Activated T-helper 17 cell treated with anti-CD3 and anti-CD28 coated beads, Interleukin-2, amount 50 U/mL, for 72 hours (primary cell): Measurements from ENCODE around the gene ZIC3. TPM values are rescaled to one million over a fixed set of nuclear protein-coding genes. Genes with fewer than 3 reads are reported as not detected.

Experiments used
- ATAC-seq: fragments of 150-1000 bp; cut with Tn5 transposase; replicated peaks from 2 replicates; pipeline ENCODE4 v1.10.0; 2021; ENCODE audit warnings: mild to moderate bottlenecking, moderate library complexity
- H3K27ac Mint-ChIP-seq: one replicate; pipeline ENCODE4 v1.8.0; 2022; ENCODE audit warnings: mixed read lengths
- H3K27me3 Mint-ChIP-seq: one replicate; pipeline ENCODE4 v1.8.0; 2022; ENCODE audit warnings: mixed read lengths
- H3K36me3 Mint-ChIP-seq: one replicate; pipeline ENCODE4 v1.8.0; 2022; ENCODE audit warnings: low read depth, mild to moderate bottlenecking, mixed read lengths
- H3K4me1 Mint-ChIP-seq: one replicate; pipeline ENCODE4 v1.8.0; 2022; ENCODE audit warnings: mixed read lengths
- H3K4me3 Mint-ChIP-seq: one replicate; pipeline ENCODE4 v1.8.0; 2022; ENCODE audit warnings: mild to moderate bottlenecking, mixed read lengths
- H3K9me3 Mint-ChIP-seq: one replicate; pipeline ENCODE4 v1.8.0; 2022; ENCODE audit warnings: mixed read lengths
- total RNA-seq, 2 donors: library from RNA; stranded (reverse); gene quantifications; one replicate each; pipeline ENCODE4 v1.2.3, GENCODE V29; 2022

Gene ZIC3
- total RNA-seq, 2 donors from 2014 or later = not detected

GRCh38 chrX:137566746-137567679 is 1.1 kb downstream of the ZIC3 start:
- Mint-ChIP-seq H3K36me3 (peaks cover 6% of the 10 kb centered on the region), H3K27me3 (peaks cover 31% of the 10 kb centered on the region), H3K9me3 (no peaks in the 10 kb centered on the region), H3K27ac (no peak overlapping the region), H3K4me1 (peaks cover 5% of the 10 kb centered on the region), H3K4me3 (peak overlapping the region; percentile 52)
- no peak for ATAC-seq

DNA sequence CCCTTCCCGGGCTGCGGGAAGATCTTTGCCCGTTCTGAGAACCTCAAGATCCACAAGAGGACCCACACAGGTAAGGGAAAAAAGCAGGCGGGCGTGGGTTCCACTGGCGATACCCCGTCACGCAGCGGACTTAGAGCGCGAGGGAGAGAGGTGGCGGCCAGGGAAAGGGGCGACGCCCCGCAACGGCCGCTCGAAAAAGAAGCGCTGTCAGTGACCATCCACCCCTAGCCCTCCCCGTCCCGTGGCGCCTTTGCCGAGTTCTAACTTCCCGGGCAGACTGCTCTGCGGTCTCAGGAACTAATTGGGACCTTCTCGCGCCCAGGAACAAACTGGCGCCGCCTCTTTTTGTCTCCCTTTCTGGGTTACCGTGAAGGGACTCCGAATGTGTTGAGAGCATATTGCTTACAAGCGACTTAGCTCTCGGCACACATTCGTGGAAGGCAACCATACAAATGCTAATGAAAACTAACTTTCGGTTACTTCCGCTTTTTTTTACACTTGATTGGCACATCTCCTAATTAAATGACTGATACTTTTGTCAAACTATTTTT is 1.8 kb downstream of the ZIC3 start:
- ATAC-seq = no peak
- Mint-ChIP-seq H3K27ac (no peak overlapping the region), H3K4me3 (peak overlapping the region; percentile 52), H3K4me1 (peaks cover 5% of the 10 kb centered on the region), H3K27me3 (peaks cover 34% of the 10 kb centered on the region), H3K36me3 (peaks cover 6% of the 10 kb centered on the region), H3K9me3 (no peaks in the 10 kb centered on the region)

DNA sequence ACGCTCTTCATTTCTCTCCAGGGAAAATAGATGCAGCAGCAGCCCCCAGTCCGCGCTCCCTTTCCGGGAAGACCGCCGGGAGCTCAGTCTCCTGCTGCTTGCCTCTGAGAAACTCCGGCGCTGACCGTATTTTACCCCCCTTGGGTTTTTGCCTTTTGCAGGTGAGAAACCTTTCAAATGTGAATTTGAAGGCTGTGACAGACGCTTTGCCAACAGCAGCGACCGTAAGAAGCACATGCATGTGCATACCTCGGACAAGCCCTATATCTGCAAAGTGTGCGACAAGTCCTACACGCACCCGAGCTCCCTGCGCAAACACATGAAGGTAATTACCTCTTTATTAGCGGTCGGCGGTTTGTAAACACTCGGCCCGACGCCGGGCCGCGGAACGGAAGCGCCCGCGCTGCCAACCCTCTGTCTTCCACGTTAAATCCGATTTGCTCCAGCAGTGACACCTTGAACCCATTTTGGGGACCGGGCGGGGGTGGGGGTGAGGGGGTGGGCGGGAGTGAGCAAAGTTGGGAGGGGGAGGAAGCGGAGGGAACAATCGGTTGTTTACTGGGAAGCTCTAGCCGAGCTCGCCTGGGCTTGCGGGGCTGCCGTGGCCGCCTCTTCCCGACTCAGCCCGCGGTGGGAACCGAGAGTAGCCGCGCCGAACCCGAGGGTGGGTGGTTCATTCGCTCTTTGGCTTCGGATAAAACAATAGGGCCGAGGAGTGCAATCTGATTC is 3.0 kb downstream of the ZIC3 start:
- ATAC-seq = no peak
- H3K27me3 Mint-ChIP-seq = peaks cover 37% of the 10 kb centered on the region
- peaks cover 6% of the 10 kb centered on the region for H3K36me3 Mint-ChIP-seq
- H3K4me1 Mint-ChIP-seq = peaks cover 5% of the 10 kb centered on the region
- no peak overlapping the region for H3K4me3 Mint-ChIP-seq
- H3K9me3 Mint-ChIP-seq = no peaks in the 10 kb centered on the region
- H3K27ac Mint-ChIP-seq = no peak overlapping the region

DNA sequence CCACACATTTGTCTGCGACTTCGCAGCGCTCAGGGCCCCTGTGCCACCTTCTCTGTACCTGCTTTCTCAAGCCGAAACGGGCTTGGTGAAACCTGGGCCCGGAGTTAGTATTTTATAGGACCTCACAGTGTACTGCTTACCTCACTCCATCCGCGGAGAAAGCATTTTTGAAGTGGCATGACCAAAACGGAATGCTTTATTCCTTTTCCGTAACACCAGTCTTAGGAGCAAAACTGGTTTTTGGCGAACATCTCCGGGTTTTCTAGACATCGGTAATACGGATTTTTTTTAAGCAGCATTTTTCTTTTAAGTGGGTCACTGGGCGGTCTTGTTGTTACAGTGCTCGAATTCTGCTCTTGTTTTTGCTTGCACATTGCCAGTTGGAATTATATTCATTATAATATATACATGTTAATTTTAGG is 3.6 kb downstream of the ZIC3 start:
- Mint-ChIP-seq H3K27me3 (peaks cover 37% of the 10 kb centered on the region), H3K4me3 (no peak overlapping the region), H3K9me3 (no peaks in the 10 kb centered on the region), H3K27ac (no peak overlapping the region), H3K4me1 (peaks cover 5% of the 10 kb centered on the region), H3K36me3 (peaks cover 6% of the 10 kb centered on the region)
- no peak for ATAC-seq

DNA sequence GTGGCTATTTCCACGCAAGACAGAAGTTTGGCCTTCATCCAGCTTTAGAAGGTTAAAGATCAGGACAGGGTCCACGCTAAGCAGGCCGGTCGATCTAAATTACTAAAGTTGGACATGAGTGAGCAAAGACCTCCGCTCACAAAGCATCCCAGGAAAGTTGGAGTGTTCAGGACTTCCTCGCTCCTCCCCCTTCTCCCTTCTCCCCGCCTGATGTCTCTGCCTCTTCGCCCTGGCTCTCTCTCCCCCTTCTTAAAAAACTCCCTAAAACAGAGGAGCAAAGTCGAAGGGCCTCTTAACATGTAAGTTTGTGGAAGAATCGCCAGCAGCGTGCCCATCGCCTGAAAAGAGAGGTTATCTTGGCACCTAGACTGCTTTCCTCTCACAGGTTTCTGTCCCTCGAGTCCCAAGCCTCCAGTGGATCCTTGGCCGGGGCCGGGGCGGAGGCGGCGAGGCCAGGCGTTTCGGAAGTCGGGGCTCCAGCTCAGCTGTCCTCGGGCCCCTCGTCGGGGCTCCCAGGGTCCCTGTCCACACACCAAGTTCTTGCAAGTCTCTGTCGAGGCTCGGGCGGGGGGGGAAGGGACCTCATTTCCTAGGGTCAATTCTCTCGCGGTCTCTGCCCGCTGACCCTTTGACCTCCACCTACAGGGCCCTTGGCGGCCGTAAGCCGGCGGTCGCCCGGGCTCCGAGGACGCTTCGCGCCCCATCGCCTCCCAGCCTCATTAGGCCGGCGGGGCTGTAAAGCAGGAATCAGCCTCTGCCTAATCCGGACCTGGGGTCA is 7.6 kb downstream of the ZIC3 start:
- H3K9me3 Mint-ChIP-seq = no peaks in the 10 kb centered on the region
- no peaks in the 10 kb centered on the region for H3K36me3 Mint-ChIP-seq
- H3K4me3 Mint-ChIP-seq = no peak overlapping the region
- no peak for ATAC-seq
- no peaks in the 10 kb centered on the region for H3K4me1 Mint-ChIP-seq
- H3K27me3 Mint-ChIP-seq = peaks cover 38% of the 10 kb centered on the region
- H3K27ac Mint-ChIP-seq = no peak overlapping the region

GRCh38 chrX:137574102-137574783 is 8.3 kb downstream of the ZIC3 start:
- Mint-ChIP-seq H3K27me3 (peaks cover 38% of the 10 kb centered on the region), H3K4me3 (no peak overlapping the region), H3K27ac (no peak overlapping the region), H3K4me1 (no peaks in the 10 kb centered on the region), H3K36me3 (no peaks in the 10 kb centered on the region), H3K9me3 (no peaks in the 10 kb centered on the region)
- no peak for ATAC-seq

DNA sequence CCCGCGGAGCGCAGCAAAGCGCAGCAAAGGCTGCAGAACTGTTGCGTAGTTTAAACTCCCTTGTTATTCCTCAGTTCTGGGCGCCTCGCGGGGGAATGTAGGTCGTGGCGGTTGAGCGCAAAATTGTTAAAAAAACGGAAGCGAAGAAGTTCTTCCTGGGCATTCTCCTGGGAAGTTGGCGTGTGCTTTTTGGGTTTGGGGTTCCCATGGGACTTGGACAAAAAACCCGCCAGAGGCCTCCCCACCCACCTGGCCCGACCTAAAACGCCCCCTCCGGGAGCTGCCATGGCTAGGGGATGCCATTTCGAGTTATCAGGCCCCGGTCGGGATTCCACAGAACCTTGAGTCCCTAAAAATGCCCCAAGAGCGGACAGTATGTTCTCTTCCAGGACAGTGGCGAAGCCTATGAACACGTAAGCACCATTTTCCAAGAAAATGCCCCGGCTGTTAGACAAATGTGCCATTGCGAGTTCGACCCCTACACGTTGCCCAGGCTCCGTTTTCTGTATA is 8.9 kb downstream of the ZIC3 start:
- no peaks in the 10 kb centered on the region for H3K4me1 Mint-ChIP-seq
- peaks cover 35% of the 10 kb centered on the region for H3K27me3 Mint-ChIP-seq
- no peaks in the 10 kb centered on the region for H3K9me3 Mint-ChIP-seq
- no peak overlapping the region for H3K27ac Mint-ChIP-seq
- no peak for ATAC-seq
- no peaks in the 10 kb centered on the region for H3K36me3 Mint-ChIP-seq
- no peak overlapping the region for H3K4me3 Mint-ChIP-seq

GRCh38 chrX:137575596-137576255 is 9.8 kb downstream of the ZIC3 start:
- Mint-ChIP-seq H3K9me3 (no peaks in the 10 kb centered on the region), H3K4me1 (no peaks in the 10 kb centered on the region), H3K4me3 (no peak overlapping the region), H3K27ac (no peak overlapping the region), H3K27me3 (peaks cover 29% of the 10 kb centered on the region), H3K36me3 (no peaks in the 10 kb centered on the region)
- ATAC-seq = no peak

GRCh38 chrX:137587151-137587550 is 21.2 kb downstream of the ZIC3 start:
- H3K27me3 Mint-ChIP-seq = peaks cover 9% of the 10 kb centered on the region
- H3K36me3 Mint-ChIP-seq = no peaks in the 10 kb centered on the region
- H3K4me3 Mint-ChIP-seq = no peak overlapping the region
- H3K4me1 Mint-ChIP-seq = no peaks in the 10 kb centered on the region
- H3K27ac Mint-ChIP-seq = no peak overlapping the region
- ATAC-seq = no peak
- H3K9me3 Mint-ChIP-seq = no peaks in the 10 kb centered on the region

- no peak overlapping the region for H3K4me3 Mint-ChIP-seq
- H3K4me1 Mint-ChIP-seq = no peaks in the 10 kb centered on the region
- H3K36me3 Mint-ChIP-seq = no peaks in the 10 kb centered on the region
- ATAC-seq = no peak
- H3K27me3 Mint-ChIP-seq = peaks cover 3% of the 10 kb centered on the region
- H3K9me3 Mint-ChIP-seq = no peaks in the 10 kb centered on the region
- H3K27ac Mint-ChIP-seq = no peak overlapping the region
Measured at GRCh38 chrX:137600769-137601168, 34.8 kb downstream of the ZIC3 start.
